Stimulated activated CD8-positive, alpha-beta memory T cell treated with anti-CD3 and anti-CD28 coated beads, Interleukin-2, amount 100 ng/mL, for 48 hours (primary cell): ENCODE data around the gene RNF2.
"Not testable (repeated sequence)": the region's sequence is repeated elsewhere in the genome, so short reads cannot be mapped to it uniquely, and the experiment has no call there.

Experiments used
- DNase-seq, 2 donors: peaks; one replicate each; pipeline ENCODE4 v3.0.0-alpha.2; 2020; ENCODE audit warnings: low read depth in 2 of 2

RNF2 gene

DNA sequence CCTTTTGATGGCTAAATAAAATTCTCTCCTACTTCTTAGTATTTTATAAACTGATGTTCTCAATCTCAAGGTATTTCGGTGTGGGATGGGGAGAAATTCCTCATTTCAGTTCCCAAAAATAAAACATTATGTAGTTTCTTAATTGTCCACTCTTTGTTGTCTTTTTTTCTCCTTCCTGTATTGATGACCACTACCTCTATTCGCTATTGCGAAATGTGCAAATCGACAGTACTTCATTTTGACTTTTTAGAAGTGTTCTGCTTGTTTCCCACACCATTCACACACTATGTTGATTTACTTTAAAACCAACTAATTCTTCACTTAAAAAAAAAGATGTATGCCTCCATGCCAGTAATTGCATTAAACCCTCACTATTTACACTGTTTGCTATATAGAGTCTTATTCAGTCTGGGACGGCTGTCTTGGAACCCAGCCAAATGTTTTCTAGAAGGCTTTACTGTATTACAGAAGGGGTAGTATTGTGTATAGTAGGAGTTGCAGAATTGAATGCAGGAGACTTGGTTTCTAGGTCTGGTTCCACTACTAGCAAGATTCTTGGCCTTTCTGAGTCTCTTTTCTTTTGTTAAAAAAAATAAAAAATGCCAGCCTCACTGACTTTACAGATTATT is 5.6 kb downstream of the RNF2 start:
- no peak for DNase-seq

DNA sequence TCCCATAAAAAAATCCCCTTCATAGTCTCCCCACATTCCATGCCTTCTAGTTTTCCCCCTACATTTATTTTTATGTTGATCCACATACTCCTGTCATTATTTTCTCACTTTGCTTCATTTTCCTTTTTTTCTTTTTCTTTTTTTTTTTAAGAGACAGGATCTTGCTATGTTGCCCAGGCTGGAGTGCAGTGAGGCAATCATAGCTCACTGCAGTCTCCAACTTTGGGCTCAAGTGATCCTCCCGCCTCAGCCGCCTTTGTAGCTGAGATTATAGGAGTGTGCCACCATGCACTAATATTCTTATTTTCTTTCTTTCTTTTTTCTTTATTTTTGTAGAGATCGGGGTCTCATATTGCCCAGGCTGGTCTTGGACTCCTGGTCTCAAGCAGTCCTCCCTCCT is 7.8 kb downstream of the RNF2 start:
- no peak for DNase-seq

DNA sequence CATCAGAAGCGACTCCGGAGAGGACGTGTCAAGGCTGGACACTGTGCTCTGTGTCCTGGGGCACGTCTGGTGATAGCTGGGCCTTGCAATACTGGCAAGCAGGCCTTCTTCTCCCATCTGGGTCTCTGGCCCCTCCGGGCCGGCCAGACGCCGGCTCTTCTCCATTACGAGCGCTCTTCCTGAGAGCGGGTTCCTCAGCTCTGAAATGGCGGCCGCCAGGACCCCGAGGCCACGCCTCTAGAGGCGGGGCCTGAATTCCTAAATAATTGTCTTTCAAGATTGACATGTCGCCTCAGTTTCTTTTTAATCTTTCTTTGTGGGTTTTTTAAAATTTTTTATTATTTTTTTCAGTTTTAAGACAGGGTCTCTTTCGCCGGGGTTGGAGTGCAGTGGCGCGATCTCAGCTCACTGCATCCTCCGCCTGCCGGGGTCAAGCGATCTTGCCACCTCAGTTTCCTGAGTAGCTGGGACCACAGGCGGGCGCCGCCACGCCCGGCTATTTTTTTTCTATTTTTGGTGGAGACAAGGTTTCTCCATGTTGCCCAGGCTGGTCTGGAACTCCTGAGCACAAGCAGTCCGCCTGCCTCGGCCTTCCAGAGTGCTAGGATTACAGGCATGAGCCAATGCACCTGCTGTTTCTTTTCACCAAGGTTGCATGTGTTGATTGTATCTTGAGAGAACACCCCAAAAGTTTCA is 9.2 kb downstream of the RNF2 start:
- DNase-seq: no peak

DNA sequence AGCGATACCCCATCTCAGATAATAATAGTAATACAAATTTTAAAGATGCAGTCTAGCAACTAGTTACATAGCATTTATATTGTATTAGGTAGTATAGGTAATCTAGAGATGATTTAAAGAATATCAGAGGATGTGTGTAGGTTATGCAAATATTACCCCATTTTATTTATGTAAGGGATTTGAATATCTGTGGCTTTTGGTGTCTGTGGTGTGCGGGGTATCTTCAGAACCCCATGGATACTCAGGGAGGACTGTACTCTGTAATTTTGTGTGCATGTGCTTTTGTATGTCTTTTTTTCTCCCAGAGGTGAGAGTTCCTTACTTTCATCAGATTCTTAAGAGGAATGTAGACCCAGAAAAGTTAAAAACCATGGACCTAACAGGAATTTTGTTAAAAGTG is 12.8 kb downstream of the RNF2 start:
- no peak for DNase-seq

DNA sequence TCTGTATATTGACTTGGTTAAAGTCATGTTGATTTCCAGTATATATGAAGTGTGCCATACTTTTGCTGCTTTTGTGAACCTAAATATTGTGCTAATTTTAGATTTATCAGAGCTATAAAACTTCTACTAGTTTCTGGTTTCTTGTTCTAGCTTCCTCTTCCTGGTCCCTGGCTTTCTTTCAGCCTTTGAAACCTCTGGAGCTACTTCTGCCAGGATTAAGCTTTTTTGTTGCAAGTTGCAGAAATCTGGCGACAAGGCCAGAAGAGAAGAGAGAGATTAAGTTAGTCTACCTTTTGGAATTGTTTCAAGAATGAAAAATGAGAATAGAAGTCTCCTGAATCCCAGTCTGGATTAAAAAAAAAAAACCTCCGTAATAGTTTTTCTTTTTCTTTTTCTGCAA is 13.5 kb downstream of the RNF2 start:
- DNase-seq: no peak

DNA sequence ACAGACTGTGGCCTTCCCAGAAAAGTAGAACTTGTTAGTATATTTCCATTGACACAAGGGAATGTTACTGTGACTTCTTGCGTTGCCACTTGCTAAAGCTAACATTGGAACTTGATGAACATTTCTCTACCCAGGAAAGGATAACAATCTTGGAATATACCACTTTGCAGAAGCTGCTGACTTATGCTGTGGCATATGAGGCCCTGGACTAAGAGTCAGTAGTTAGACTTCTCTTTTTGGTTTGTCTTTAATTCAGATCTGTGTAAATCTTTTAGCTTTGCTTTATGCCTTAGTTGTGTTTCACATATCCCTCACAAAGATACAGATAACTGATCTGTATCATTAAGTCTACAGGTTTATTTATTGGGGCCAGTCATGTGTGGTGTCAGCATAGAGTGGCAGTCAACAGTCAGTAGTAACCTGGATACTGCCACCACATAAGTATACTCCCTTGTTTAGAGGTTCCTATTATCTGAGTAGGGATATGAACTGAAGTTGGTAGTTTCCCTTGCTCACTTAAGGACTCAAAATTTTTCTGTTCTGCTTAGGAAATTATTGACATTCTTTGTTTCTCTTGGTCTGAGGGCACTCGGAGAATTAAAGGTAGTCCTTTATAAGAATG is 14.7 kb downstream of the RNF2 start:
- DNase-seq: no peak

DNA sequence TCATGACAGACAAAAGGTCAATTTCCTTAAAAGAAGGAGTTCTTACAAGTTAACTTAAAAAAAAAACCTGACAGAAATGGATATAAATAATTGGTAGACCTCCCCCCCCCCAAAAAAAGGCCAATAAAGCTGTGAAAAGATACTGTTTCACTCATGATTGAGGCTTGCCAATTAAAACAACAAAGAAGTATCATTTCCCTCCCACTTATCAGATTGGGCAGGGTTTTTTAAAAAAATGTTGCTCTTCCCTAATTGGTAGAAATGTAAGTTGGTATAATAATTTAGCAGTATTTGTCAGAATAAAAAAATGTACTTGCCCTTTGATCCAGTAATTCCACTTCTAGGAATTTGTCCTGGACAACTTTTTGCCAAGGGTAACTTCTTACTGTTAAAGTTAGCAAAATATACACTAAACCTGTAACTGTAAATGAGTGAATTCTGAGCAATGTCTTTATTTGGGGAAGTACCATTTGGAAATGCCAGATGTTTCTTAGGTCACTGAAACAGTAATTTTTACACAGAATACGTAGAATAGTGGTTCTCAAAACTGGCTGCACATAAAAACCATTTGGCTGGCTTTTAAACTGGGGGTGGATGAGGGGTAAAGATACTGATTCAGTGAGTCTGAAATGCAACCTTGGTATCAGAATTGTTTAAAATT is 17.5 kb downstream of the RNF2 start:
- no peak for DNase-seq

DNA sequence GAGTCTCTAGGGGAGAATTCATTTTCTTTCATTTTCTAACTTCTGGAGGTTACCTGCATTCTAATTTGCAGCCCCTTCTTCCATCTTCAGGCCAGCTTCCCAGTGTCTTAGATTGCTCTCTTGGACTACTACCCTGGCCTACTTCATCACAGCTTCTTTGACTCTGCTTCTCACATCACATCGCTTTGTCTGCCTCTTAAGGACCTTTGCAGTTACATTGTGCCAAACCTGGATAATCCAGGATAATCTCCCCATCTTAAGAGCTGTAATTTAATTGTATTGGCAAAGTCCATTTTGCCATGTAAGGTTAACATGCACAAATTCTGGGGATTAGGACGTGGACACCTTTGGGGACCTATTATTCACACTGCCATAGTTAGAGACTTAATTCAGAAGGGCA is 18.4 kb downstream of the RNF2 start:
- DNase-seq: no peak

DNA sequence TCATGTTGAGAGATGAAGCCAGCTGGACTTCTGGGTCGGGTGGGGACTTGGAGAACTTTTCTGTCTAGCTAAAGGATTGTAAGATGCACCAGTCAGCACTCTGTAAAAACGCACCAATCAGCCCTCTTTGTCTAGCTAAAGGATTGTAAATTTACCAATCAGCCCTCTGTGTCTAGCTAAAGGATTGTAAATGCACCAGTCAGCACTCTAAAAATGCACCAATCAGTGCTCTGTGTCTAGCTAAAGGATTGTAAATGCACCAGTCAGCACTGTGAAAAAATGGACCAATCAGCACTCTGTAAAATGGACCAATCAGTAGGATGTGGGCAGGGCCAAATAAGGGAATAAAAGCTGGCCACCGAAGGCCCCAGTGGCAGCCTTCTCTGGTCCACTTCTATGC is 19.6 kb downstream of the RNF2 start:
- DNase-seq: not testable (repeated sequence)

DNA sequence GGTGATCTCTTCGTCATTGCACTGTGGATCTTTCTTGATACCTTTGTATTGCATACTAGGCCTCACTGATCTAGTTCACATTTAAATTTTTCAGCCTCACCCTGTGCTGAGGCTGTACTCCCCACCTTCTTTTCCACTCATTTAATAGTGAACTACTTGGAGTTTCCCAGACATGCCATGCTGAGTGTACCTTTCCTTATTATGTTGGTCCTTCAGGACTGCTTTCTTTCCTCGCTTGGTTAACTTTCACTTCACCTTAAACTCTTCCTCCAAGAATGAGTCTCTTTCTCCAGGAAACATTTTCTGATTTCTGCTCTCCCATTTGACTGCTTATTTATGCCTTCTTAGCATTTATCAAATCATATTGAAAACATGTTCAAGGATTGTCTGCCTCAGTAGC is 20.8 kb downstream of the RNF2 start:
- no peak for DNase-seq

DNA sequence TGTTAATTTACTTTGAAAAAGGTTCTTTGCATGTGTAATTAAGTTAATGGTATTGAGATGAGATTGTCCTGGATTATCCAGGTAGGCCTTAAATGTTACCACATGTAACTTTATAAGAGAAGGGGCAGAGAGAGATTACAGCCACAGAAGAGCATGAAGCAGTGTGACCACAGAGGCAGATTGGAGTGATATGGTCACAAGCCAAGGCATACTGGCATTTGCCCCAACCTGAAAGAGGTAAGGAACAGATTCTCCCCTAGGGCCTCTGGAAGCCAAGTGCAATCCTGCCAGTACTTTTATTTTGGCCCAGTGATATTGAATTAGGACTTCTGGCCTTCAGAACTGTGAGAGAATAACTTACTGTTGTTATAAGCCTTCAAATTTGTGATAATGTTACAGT is 23.0 kb downstream of the RNF2 start:
- no peak for DNase-seq

DNA sequence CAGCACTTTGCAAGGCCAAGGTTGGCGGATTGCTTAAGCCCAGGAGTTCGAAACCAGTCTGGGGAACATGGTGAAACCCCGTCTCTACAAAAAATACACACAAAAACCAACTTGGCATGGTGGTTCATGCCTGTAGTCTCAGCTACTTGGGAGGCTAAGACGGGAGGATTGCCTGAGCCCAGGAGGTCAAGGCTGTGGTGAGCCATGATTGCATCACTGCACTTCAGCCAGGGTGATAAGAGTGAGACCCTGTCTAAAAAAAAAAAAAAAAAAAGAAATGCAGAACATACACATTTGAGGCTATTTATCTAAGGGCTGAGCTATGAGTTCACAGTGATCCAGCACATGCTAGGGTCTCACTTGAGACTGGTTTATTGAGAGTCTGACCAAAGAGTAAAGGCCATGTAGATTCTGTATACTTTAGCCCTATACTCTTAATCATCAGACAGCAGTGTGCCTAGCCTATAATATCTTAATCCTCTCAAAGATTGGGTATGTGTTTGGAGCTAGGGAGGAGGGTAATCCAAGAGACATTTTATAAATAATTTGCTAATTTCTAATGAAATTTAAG is 23.9 kb downstream of the RNF2 start:
- no peak for DNase-seq

DNA sequence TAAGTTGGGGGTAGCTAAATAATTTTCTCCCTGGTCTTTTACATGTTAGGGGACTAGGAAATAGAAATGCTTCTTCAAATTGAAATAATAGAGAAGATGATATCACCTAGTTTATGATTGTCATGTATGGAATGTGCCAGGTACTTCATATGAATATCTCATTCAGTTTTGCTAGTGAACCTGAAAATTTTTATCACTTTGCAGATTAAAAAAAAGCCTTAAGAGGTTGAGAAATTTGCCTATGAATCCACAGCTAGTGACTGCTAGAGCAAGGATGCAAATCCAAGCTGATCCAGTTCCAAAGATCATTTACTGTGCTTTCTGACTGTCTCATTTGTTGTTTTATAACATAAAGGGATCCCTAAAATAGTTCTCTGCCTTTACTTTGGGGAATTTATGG is 24.7 kb downstream of the RNF2 start:
- no peak for DNase-seq

DNA sequence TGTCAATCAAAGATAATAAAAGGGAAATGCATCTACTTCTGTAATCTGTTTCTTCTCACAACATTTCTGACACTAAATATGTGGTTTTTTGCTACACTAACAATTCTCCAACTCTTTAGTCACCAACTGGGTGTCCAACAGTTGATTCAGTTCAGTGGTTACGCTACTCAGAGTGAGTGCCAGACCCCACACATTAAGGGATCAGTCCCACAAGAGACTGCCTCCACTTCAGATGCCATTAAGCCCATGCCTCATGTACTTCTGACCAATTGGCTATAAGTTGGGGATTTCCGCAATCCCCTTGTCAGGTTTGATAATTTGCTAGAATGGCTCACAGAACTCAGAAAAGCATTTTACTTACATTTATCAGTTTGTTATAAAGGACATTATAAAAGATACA is 28.4 kb downstream of the RNF2 start:
- no peak for DNase-seq

DNA sequence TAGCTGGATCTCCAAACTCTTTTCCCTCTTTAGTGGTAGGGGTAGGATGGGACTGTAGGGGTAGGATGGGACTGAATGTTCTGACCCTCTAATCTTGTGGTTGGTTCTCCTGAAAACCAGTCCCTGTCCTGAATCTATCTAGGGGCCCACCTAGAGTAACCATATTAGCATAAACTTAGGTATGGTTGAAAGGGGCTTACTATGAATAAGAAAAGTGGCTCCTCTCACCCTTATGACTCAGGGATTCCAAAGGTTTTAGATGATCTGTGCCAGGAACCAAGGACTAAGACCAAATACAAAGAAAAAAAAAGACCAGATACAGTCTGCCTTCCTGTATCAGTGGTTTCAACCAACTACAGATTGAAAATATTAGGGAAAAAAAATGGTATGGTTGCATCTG is 28.9 kb downstream of the RNF2 start:
- no peak for DNase-seq

DNA sequence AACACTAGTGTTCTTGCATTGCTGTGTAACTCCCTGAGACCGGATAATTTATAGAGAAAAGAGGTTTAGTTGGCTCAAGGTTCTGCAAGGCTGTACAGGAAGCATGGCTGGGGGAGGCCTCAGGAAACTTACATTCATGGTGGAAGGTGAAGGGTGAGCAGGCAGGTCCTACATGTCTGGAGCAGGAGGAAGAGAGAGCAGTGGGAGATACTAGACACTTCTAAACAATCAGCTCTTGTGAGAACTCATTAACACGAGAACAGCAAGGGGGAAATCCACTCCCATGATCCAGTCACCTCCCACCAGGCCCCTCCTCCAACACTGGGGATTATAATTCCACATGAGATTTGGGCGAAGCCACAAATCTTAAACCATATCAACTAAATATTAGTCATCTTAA is 30.1 kb downstream of the RNF2 start:
- no peak for DNase-seq

DNA sequence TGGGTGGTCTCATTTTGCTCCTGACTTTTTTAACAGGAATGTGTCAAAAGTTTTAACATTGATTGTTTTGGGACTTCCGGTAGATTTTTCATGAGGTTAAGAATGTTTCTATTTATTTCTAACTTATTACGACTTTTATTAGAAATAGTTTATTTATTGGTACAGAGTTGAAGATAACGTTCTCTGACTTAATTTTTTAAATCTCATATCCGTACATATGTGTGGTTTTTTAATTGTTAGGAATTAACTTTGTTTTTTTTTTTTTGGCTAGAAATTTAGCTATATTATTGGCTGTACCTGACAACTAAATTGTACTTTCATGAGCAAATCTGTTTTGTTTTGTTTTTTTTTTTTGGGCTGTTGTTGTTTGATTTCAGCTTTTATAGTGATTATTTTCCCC is 32.0 kb downstream of the RNF2 start:
- no peak for DNase-seq

DNA sequence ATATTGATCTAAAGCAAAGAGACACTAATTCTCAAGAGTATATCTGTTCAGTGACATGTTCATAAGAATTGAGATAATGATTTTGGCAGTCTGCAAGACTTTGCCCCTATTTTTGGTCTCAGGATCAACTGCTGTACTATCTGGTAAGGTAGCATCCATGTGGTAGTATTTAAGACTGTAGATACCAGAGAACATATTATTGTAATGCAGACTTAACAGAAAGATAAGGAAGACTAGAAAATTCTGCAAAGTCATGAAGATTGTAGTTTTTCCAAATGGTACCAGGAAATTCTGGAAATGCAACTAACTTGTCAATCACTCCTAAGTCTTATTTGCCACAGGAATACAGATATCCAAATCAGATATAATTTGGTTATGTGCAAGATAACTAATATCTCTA is 35.1 kb downstream of the RNF2 start:
- DNase-seq: no peak

DNA sequence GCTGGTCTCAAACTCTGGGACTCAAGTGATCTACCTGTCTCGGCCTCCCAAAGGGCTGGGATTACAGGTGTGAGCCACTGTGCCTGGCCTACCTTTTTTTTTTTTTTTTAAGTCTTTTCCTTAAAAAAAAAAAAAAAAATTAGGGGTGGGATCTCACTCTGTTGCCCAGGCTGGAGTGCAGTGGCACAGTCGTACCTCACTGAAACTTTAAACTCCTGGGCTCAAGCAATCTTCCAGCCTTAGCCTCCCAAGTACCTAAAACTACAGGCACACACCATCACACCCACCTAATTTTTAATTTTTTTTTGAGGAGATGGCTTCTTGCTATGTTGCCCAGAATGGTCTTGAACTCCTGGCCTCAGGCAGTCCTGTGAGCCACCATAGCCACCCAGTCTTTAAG is 38.5 kb downstream of the RNF2 start:
- no peak for DNase-seq

DNA sequence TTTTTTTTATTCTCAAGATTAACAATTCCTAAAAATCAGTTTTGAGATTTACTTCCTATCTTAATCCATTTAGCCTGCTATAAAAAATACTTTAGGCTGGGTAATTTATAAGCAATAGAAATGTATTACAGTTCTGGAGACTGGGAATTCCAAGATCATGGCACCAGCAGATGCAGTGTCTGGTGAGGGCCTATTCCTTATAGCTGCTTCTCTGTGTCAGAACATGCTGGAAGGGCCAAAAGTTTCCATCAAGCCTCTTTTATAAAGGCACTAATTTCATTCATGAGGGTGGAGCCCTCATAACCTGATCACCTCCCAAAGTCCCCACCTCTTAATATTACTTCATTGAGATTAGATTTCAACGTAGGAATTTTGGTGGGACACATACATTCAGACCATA is 41.7 kb downstream of the RNF2 start:
- DNase-seq: no peak

DNA sequence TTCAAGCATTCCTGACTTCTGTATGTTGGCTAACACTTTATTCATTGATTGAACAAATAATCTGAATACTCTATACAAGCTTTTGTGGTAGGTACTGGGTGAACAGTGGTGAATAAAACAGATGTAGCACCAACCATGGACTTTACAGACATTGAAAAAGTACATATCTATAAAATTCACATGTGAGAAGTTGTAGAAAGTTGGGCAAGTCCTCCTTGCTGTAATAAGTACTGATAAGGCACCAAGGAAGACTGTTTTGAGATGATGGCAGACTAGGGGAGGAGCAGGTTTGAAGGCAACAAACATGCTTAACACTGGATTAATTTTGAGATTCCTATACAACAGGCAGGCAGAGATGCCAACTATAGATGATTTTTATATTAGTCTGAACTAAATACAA is 42.4 kb downstream of the RNF2 start:
- no peak for DNase-seq

DNA sequence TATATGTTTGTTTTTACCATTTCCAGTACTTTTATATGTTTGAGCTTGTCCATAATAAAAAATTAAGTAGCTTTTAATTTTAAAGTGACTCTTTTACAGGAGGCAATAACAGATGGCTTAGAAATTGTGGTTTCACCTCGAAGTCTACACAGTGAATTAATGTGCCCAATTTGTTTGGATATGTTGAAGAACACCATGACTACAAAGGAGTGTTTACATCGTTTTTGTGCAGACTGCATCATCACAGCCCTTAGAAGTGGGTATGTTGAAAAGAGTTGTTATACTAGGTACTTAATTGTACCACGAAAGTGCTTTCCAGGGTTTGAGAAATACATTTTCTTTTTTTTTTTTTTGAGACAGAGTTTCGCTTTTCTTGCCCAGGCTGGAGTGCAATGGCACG is 46.1 kb downstream of the RNF2 start:
- no peak for DNase-seq

DNA sequence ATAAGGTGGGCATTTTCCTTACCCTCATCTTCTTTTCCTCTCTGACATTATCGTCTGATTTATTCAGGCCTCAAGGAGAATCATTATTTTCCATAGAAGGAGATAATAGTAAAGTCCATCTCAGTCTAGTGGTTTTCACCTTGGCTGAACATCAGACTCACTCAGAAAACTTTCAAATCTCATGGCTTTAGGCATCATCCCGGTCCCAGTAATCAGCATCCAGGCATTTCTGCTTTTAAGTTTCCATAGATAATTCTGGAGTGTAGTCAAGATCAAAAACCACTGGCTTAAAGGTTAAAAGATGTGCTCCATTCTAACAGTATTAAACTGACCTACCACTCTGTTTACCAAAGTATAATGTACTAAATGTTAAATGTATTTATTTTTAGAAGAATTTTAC is 49.4 kb downstream of the RNF2 start:
- no peak for DNase-seq
